ENCODE results near the gene ABCG1. TPM values are rescaled to one million over a fixed set of nuclear protein-coding genes. Genes with fewer than 3 reads are reported as not detected.
"Not testable (repeated sequence)": the region's sequence is repeated elsewhere in the genome, so short reads cannot be mapped to it uniquely, and the experiment has no call there.

ABCG1 gene
- total RNA-seq, 1 donor from 2014 or later: 1.9 TPM

DNA sequence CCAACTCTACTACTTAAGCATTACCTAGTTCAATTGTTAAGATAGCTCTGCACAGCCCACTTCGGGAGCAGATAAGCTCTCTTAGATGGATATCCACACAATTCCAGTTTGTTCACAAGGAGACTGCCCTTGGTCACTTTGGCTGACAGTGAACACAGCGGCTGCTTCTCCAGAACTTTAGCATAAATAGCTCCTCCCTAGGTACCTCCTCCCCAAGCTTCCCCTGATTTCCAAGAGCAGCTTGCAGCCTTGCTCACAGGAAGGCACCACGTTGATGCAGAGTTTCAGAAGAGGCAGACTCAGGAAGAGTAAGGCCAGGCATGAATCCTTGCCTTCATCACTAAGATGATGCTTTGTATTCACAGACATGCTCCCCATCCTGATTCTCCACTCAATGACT lies 71.6 kb downstream of the ABCG1 start:
- Histone ChIP-seq H3F3A (ENCODE audit: low read depth) (peaks cover 10% of the 10 kb centered on the region), H3K79me2 (ENCODE audit: low read depth) (no peaks in the 10 kb centered on the region), H4K20me1 (ENCODE audit: low read depth) (no peaks in the 10 kb centered on the region), H3K27me3 (no peaks in the 10 kb centered on the region), H2AFZ (replicated peaks) (no peak overlapping the region), H3K9me3 (ENCODE audit: low read depth) (no peaks in the 10 kb centered on the region), H3K4me3 (no peak overlapping the region), H3K4me1 (no peaks in the 10 kb centered on the region), H3K27ac (no peak overlapping the region), H3K9ac (no peak overlapping the region), H3K36me3 (no peaks in the 10 kb centered on the region), H3K4me2 (no peak overlapping the region)
- peaks cover 4% of the 10 kb centered on the region for H3K9me3 Mint-ChIP-seq
- no peak for TF ChIP-seq EZH2phosphoT487 (IDR thresholded peaks at IDR 0.05)
- TF ChIP-seq CTCF (IDR thresholded peaks at IDR 0.05): no peak
- no peak for TF ChIP-seq EZH2 (IDR thresholded peaks at IDR 0.05)
- H3K4me1 Mint-ChIP-seq: peaks cover 3% of the 10 kb centered on the region
- DNase-seq (ENCODE audit: low spot score): no peak
- H3K27me3 Mint-ChIP-seq (ENCODE audit: insufficient read depth, low read depth): peaks cover 3% of the 10 kb centered on the region
- H3K4me3 Mint-ChIP-seq: no peak overlapping the region
- H3K36me3 Mint-ChIP-seq: peaks cover 3% of the 10 kb centered on the region
- H3K27ac Mint-ChIP-seq: no peak overlapping the region

DNA sequence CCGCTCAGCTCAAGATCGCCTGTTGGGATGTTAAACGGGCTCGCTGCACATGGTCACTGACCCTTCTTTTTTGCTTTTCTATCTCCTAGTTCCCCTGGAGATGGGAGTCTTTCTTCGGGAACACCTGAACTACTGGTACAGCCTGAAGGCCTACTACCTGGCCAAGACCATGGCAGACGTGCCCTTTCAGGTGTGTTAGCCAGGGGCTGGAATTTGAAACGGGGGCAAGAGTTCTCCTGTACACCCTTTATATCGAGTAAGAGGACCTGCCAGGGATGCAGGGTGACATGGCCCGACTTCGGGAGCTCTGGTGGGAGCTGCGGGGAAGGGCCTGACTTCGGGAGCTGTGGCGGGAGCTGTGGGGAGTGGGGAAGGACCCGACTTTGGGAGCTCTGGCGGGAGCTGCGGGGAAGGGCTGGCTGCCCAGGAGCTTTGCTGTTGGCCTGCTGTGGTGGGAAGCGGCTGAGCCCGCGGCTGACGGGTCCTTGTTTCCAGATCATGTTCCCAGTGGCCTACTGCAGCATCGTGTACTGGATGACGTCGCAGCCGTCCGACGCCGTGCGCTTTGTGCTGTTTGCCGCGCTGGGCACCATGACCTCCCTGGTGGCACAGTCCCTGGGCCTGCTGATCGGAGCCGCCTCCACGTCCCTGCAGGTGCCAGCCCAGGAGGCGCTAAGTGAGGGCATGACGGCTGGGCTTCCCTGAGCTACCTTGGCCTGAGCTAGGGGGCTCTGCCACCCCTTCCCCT lies 72.2 kb downstream of the ABCG1 start:
- H3K36me3 ChIP-seq: no peaks in the 10 kb centered on the region

DNA sequence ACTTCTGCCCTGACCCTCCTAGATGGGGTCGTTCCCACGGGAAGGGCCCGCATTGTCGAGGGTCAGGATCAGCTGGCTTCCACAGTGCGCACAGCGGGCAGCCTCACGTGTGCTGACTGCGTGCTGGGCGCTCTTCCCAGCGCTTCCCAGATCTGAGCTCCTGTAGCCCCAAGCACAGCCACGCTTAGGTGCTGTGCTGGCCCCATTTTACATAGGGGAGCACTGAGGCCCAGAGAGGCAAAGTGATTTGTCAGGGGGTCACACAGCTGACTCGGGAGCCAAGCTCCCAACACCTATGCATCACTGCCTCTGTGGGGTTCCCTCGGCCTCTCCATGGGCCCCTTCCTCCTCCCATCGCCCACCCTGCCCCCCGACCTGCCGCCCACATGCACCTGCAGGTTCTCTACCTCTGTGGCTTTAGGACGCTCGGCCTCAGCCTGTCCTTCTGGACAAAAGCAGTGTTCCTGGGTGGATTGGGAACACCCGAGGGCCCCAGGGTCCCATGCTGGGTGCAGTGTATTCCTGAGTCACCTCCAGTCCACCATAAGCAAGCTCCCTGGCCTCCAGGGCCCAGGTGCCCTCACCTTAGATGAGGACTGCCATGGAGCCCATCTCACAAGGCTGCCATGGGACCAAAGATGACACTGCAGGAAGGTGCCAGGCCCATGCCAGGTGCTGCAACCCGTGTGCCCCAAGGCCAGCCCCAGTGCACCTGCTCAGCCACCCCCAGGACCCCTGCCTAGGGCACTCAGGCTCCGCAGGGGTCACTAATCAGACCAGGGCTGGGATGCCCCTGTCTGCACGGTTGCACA lies 73.0 kb downstream of the ABCG1 start:
- Mint-ChIP-seq H3K36me3 (peaks cover 3% of the 10 kb centered on the region), H3K4me3 (no peak overlapping the region), H3K27ac (no peak overlapping the region), H3K27me3 (ENCODE audit: insufficient read depth, low read depth) (peaks cover 2% of the 10 kb centered on the region), H3K4me1 (peaks cover 3% of the 10 kb centered on the region), H3K9me3 (peaks cover 1% of the 10 kb centered on the region)
- Histone ChIP-seq H3K9ac (no peak overlapping the region), H3K4me1 (peaks cover 3% of the 10 kb centered on the region), H3F3A (ENCODE audit: low read depth) (peaks cover 10% of the 10 kb centered on the region), H2AFZ (replicated peaks) (no peak overlapping the region), H3K4me3 (no peak overlapping the region), H3K4me2 (no peak overlapping the region), H3K36me3 (no peaks in the 10 kb centered on the region), H3K9me3 (ENCODE audit: low read depth) (no peaks in the 10 kb centered on the region), H4K20me1 (ENCODE audit: low read depth) (no peaks in the 10 kb centered on the region), H3K27ac (no peak overlapping the region), H3K79me2 (ENCODE audit: low read depth) (no peaks in the 10 kb centered on the region), H3K27me3 (no peaks in the 10 kb centered on the region)
- TF ChIP-seq EZH2 (IDR thresholded peaks at IDR 0.05): no peak
- TF ChIP-seq EZH2phosphoT487 (IDR thresholded peaks at IDR 0.05): no peak
- TF ChIP-seq CTCF (IDR thresholded peaks at IDR 0.05): no peak
- no peak for DNase-seq (ENCODE audit: low spot score)

More for the DNA sequence above, 72.2 kb downstream of the ABCG1 start:
- H3K27ac ChIP-seq: no peak overlapping the region
- H3K4me3 Mint-ChIP-seq: peak overlapping the region; percentile 20
- H3K9me3 Mint-ChIP-seq: peaks cover 4% of the 10 kb centered on the region
- no peak overlapping the region for H3K4me2 ChIP-seq
- no peak overlapping the region for H3K9ac ChIP-seq
- H3K9me3 ChIP-seq (ENCODE audit: low read depth): no peaks in the 10 kb centered on the region
- H3K4me1 Mint-ChIP-seq: peaks cover 3% of the 10 kb centered on the region
- no peak overlapping the region for H2AFZ ChIP-seq (replicated peaks)
- no peaks in the 10 kb centered on the region for H3K79me2 ChIP-seq (ENCODE audit: low read depth)
- H3F3A ChIP-seq (ENCODE audit: low read depth): peaks cover 10% of the 10 kb centered on the region
- H3K4me3 ChIP-seq: no peak overlapping the region
- H3K4me1 ChIP-seq: no peaks in the 10 kb centered on the region
- no peaks in the 10 kb centered on the region for H3K27me3 ChIP-seq
- no peaks in the 10 kb centered on the region for H4K20me1 ChIP-seq (ENCODE audit: low read depth)
- H3K27me3 Mint-ChIP-seq (ENCODE audit: insufficient read depth, low read depth): peaks cover 3% of the 10 kb centered on the region
- H3K36me3 Mint-ChIP-seq: peaks cover 3% of the 10 kb centered on the region
- H3K27ac Mint-ChIP-seq: no peak overlapping the region
- TF ChIP-seq EZH2phosphoT487 (IDR thresholded peaks at IDR 0.05): no peak
- TF ChIP-seq EZH2 (IDR thresholded peaks at IDR 0.05): no peak
- TF ChIP-seq CTCF (IDR thresholded peaks at IDR 0.05): no peak
- no peak for DNase-seq (ENCODE audit: low spot score)

DNA sequence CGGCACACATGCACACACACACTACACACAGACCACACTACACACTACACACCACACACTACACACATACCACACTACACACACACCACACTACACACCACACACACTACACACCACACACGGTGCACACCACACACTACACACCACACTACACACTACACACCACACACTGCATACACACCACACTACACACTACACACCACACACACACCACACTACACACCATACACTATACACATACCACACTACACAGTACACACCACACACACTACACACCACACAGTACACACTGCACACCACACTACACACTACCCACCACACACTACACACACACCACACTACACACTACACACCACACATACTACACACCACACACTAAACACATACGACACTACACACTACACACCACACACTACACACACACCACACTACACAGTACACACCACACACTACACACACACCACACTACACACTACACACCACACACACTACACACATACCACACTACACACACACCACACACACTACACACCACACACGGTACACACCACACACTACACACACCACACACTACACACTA lies 73.7 kb downstream of the ABCG1 start:
- H3K9me3 ChIP-seq (ENCODE audit: low read depth); H3K36me3 Mint-ChIP-seq; H3K4me3 ChIP-seq; H3K27me3 ChIP-seq; H3K4me1 Mint-ChIP-seq; H3K27ac Mint-ChIP-seq; H3K36me3 ChIP-seq; H2AFZ ChIP-seq (replicated peaks); H3K4me3 Mint-ChIP-seq; H3K9ac ChIP-seq; H3K27ac ChIP-seq; H4K20me1 ChIP-seq (ENCODE audit: low read depth); H3K4me2 ChIP-seq; H3K9me3 Mint-ChIP-seq; H3K27me3 Mint-ChIP-seq (ENCODE audit: insufficient read depth, low read depth); H3K4me1 ChIP-seq; DNase-seq (ENCODE audit: low spot score); H3K79me2 ChIP-seq (ENCODE audit: low read depth): not testable (repeated sequence)
- H3F3A ChIP-seq (ENCODE audit: low read depth): peaks cover 10% of the 10 kb centered on the region
